ENCODE measurements around the gene SEPTIN12.
A peak's percentile ranks its signal among the peaks of the same experiment; 100 is the strongest.

SEPTIN12 gene

GRCh38 chr16:4813251-4814003, 25.3 kb upstream of the SEPTIN12 start:
- H3K4me1 Mint-ChIP-seq (ENCODE audit: low read depth) = no peaks in the 10 kb centered on the region
- no peaks in the 10 kb centered on the region for H3K9me3 Mint-ChIP-seq
- H3K4me3 Mint-ChIP-seq = no peak overlapping the region
- DNase-seq = no peak
- peaks cover 92% of the 10 kb centered on the region for H3K36me3 Mint-ChIP-seq (ENCODE audit: low read depth)
- no peak overlapping the region for H3K27ac Mint-ChIP-seq
- H3K27me3 Mint-ChIP-seq = no peaks in the 10 kb centered on the region

GRCh38 chr16:4811773-4812172, 23.6 kb upstream of the SEPTIN12 start:
- H3K27ac Mint-ChIP-seq = no peak overlapping the region
- H3K4me3 Mint-ChIP-seq = no peak overlapping the region

DNA sequence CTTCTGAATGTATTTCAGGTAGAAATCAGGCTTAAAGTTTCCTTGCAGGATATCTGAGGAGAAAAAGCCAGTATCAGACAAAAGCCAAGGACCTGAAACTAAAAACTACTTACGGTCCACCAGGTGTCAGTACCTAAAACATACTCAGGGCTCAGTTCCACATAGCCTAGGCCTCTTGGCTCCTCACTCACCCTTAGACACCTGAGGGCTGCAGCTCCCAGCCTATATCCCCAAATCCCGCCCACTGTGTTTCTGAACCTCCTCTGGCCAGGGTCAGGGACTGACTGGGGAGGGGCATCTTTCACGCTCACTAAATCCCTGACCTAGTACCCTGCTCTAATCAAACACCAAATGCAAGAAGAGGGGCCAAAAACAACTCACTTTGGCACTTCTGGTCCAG, 23.1 kb upstream of the SEPTIN12 start:
- Mint-ChIP-seq H3K9me3 (no peaks in the 10 kb centered on the region), H3K36me3 (ENCODE audit: low read depth) (peaks cover 90% of the 10 kb centered on the region), H3K4me3 (no peak overlapping the region), H3K27ac (no peak overlapping the region), H3K27me3 (no peaks in the 10 kb centered on the region), H3K4me1 (ENCODE audit: low read depth) (no peaks in the 10 kb centered on the region)
- DNase-seq = no peak

More at GRCh38 chr16:4811773-4812172, 23.6 kb upstream of the SEPTIN12 start:
- DNase-seq = no peak
- Mint-ChIP-seq H3K4me1 (ENCODE audit: low read depth) (no peaks in the 10 kb centered on the region), H3K27me3 (no peaks in the 10 kb centered on the region), H3K9me3 (no peaks in the 10 kb centered on the region), H3K36me3 (ENCODE audit: low read depth) (peaks cover 91% of the 10 kb centered on the region)

- no peak overlapping the region for H3K27ac Mint-ChIP-seq
Measured at GRCh38 chr16:4806280-4806679, 18.1 kb upstream of the SEPTIN12 start.

GRCh38 chr16:4805231-4805630, 17.1 kb upstream of the SEPTIN12 start:
- DNase-seq = no peak
- no peak overlapping the region for H3K27ac Mint-ChIP-seq
- H3K27me3 Mint-ChIP-seq = no peaks in the 10 kb centered on the region
- H3K9me3 Mint-ChIP-seq = no peaks in the 10 kb centered on the region
- H3K36me3 Mint-ChIP-seq (ENCODE audit: low read depth) = peaks cover 56% of the 10 kb centered on the region
- H3K4me1 Mint-ChIP-seq (ENCODE audit: low read depth) = peaks cover 17% of the 10 kb centered on the region
- H3K4me3 Mint-ChIP-seq = no peak overlapping the region

More at GRCh38 chr16:4806280-4806679, 18.1 kb upstream of the SEPTIN12 start:
- Mint-ChIP-seq H3K27me3 (no peaks in the 10 kb centered on the region), H3K9me3 (no peaks in the 10 kb centered on the region), H3K4me1 (ENCODE audit: low read depth) (peaks cover 14% of the 10 kb centered on the region), H3K36me3 (ENCODE audit: low read depth) (peaks cover 66% of the 10 kb centered on the region), H3K4me3 (no peak overlapping the region)
- DNase-seq = no peak

DNA sequence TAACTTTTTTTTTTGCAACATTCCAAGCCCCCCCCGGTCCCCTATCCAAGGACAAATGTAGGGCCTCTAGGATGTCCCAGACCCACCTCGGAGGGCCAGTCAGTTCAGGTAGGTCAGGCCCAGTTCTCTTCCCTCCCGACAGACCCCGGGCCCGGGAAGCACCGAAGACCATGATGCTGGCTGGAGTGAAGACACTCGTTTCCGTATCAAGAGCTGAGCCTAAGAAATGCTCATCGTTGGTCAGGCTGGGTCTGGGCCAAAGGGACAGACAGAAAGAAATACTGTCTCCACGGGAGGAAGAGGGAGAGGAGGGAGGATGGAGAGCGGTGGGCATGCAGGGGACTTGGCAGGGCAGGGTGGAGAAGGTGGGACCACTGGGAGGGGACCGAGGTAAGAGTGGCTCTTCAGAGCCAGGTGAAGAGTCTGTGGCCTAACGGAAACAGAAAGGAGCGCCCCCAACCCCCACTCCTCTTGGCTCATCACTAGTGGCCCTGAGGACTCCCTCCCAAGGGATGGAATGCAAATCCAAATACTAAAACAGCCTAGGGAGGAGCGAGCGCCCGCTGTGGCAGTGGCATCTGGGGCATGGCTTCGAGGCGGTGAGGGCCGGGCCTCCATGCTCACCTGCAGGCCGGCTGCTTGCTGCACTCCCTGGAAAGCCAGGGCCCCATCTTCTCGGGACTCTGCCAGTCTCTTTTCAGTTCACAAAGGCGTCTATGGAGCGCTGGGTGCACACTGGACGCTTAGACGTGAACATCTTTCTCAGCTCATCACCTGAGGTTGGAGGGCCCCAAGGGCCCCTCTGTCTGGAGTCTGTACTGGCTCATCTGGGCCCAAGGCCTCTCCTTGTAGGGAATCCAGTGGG, 16.0 kb upstream of the SEPTIN12 start:
- no peaks in the 10 kb centered on the region for H3K9me3 Mint-ChIP-seq
- no peak for DNase-seq
- no peak overlapping the region for H3K4me3 Mint-ChIP-seq
- peak overlapping the region; percentile 7 for H3K27ac Mint-ChIP-seq
- peaks cover 46% of the 10 kb centered on the region for H3K36me3 Mint-ChIP-seq (ENCODE audit: low read depth)
- no peaks in the 10 kb centered on the region for H3K27me3 Mint-ChIP-seq
- H3K4me1 Mint-ChIP-seq (ENCODE audit: low read depth) = peaks cover 17% of the 10 kb centered on the region

DNA sequence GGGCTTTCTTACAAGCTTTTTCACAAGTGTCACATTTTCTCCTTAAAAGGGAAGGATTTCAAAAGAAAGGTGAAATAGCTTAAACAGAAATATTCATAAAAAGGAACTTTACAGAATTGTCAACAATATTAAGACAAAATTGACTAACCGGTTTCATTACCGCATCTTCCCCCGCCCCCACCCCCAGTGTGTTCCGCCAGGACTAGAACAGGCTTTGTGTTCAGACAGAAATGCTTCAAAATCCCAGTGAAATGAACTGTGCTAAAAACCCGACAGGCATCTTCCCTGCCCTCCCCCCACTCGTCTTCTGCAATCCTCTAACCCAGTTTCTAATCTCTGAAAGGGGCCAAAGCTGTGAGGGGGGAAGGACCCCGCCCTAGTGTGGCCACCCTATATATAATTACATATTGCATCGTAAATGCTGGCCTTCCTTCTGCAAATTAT, 15.3 kb upstream of the SEPTIN12 start:
- H3K36me3 Mint-ChIP-seq (ENCODE audit: low read depth) = peaks cover 42% of the 10 kb centered on the region
- peaks cover 17% of the 10 kb centered on the region for H3K4me1 Mint-ChIP-seq (ENCODE audit: low read depth)
- no peaks in the 10 kb centered on the region for H3K27me3 Mint-ChIP-seq
- no peak for DNase-seq
- peak overlapping the region; percentile 80 for H3K4me3 Mint-ChIP-seq
- no peaks in the 10 kb centered on the region for H3K9me3 Mint-ChIP-seq
- H3K27ac Mint-ChIP-seq = no peak overlapping the region

GRCh38 chr16:4802659-4803287, 14.6 kb upstream of the SEPTIN12 start:
- Mint-ChIP-seq H3K27me3 (no peaks in the 10 kb centered on the region), H3K9me3 (no peaks in the 10 kb centered on the region), H3K36me3 (ENCODE audit: low read depth) (peaks cover 36% of the 10 kb centered on the region), H3K27ac (peak overlapping the region; percentile 77), H3K4me3 (peak overlapping the region; percentile 80), H3K4me1 (ENCODE audit: low read depth) (peaks cover 17% of the 10 kb centered on the region)
- DNase-seq = peak; percentile 96

DNA sequence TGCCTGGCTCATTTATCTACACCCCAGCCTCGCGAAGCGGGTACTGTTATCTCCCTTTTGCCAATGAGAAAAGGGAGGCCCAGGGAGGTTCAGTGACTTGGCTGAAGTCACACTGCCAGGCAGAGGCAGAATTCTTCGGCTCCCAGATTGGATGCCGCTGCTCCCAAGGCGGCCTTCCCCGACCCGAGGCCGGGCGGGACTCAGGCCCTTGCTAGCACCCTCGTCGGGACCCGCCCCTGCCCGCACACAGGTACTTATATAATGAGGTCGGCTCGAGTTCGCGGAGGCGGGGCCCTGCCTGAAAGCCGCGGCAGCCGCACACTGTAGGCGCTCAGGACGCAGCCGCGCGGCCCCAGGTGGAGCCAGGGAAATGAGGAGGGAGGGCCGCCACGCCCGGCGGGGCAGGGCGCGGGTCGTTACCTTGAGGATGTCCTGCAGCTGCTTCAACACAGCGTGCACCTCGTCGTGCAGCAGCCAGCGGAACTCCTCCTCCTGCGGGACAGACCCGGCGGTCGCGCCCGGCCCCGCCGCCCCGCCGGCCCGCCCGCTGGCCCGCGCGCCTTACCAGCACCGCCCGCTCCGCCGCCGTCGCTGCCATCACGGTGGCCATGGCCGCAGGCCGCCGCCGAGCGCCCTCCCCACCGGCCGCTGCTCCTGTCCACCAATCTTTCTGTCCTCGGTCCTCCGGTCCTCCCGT, 14.0 kb upstream of the SEPTIN12 start, which contains the start of gene ROGDI:
Gene ROGDI (minus strand): TSS at position 672 of the 697 bp plus-strand sequence. CDS start 62 bp downstream, at position 610.
- H3K4me1 Mint-ChIP-seq (ENCODE audit: low read depth) = peaks cover 17% of the 10 kb centered on the region
- no peaks in the 10 kb centered on the region for H3K9me3 Mint-ChIP-seq
- H3K4me3 Mint-ChIP-seq = peak within 1 kb of the TSS; percentile 80

GRCh38 chr16:4801051-4801961, 13.2 kb upstream of the SEPTIN12 start:
- no peaks in the 10 kb centered on the region for H3K9me3 Mint-ChIP-seq
- H3K27ac Mint-ChIP-seq = no peak overlapping the region
- H3K27me3 Mint-ChIP-seq = no peaks in the 10 kb centered on the region
- H3K36me3 Mint-ChIP-seq (ENCODE audit: low read depth) = peaks cover 26% of the 10 kb centered on the region
- peak overlapping the region; percentile 78 for H3K4me3 Mint-ChIP-seq
- H3K4me1 Mint-ChIP-seq (ENCODE audit: low read depth) = peaks cover 17% of the 10 kb centered on the region
- no peak for DNase-seq

More for the DNA sequence above, 14.0 kb upstream of the SEPTIN12 start, which contains the start of gene ROGDI:
- H3K36me3 Mint-ChIP-seq (ENCODE audit: low read depth) = peaks cover 29% of the 10 kb centered on the region
- H3K27me3 Mint-ChIP-seq = no peaks in the 10 kb centered on the region
- H3K27ac Mint-ChIP-seq = peak within 1 kb of the TSS; percentile 77
- no peak for DNase-seq

DNA sequence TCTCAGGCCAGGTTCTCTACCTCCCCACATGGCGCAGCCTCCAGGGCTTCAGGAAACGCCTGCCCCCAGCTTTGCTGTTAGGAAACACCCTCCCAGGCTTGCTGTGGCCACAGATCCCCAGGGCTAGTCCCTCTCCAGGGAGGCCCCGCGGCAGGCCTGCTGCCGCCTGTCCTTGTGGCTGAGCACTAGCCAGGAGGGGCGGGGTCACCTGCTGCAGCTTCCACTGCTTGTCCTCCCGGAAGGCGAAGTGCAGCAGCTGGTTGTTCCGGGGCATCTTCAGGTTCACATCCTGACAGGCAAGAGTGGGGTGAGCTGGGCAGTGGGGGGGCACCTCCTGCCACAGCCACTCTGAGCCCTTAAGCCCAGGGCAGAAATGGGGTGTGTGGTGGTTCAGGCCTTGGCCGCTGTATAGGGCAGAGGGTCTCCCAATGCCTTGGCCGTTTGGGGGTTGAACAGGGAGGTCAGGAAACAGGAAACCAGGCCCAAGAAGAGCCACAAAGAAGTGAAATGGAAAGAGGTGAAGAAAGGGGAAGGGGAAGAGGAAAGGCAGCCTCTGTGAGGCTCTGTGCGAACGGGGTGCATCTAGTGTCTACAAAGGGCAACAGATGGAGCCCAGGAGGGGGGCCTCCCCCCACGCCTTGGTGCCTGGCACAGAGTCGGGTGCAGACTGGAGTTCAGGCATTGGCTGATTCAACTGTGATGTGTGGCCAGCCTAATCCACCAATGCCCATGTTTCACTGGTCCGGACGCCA, 12.3 kb upstream of the SEPTIN12 start:
- no peaks in the 10 kb centered on the region for H3K9me3 Mint-ChIP-seq
- no peak for DNase-seq
- no peak overlapping the region for H3K27ac Mint-ChIP-seq
- H3K4me3 Mint-ChIP-seq = peak overlapping the region; percentile 55
- no peaks in the 10 kb centered on the region for H3K27me3 Mint-ChIP-seq
- peaks cover 17% of the 10 kb centered on the region for H3K4me1 Mint-ChIP-seq (ENCODE audit: low read depth)
- H3K36me3 Mint-ChIP-seq (ENCODE audit: low read depth) = peaks cover 20% of the 10 kb centered on the region

DNA sequence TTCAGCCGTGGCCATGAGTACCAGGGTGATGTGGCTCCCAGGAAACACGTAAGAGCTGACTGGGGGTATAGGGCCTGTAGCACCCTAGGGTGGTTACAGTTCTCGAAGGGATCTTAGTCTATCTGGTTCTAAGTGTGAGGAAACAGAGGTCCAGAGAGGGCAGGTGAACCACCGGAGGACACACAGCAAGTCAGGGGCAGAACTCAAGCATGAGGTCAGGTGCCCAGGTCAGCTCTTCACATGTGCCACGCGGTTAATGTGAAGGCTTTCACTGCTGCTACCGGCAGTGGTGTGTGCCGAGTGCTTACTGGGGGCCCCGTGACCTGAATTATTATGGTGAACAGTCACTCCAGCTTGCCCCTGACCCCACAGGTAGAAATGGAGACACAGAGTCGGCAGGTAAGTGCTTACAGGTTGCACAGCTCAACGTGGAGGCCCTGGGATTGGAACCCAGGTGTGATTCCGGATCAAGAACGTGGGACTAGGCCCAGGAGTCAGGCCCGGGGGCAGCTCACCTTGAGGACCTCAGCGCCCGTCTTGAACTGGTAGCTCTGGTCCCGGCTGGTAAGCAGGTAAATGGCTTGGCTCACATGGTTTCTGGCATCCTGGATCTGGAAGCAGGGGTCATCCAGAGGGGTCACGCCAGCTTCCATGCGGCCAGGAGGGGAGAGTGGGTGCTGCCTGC, 11.2 kb upstream of the SEPTIN12 start:
- Mint-ChIP-seq H3K4me1 (ENCODE audit: low read depth) (peaks cover 17% of the 10 kb centered on the region), H3K36me3 (ENCODE audit: low read depth) (peaks cover 9% of the 10 kb centered on the region), H3K27me3 (no peaks in the 10 kb centered on the region), H3K27ac (no peak overlapping the region), H3K4me3 (no peak overlapping the region), H3K9me3 (no peaks in the 10 kb centered on the region)
- DNase-seq = no peak

Measured in activated T-cell treated with anti-CD3 and anti-CD28 coated beads, Interleukin-2, amount 50 U/mL, for 24 hours (primary cell).